HG02759 (cell line): ENCODE data around the gene PHF2.

Source experiments
- ATAC-seq: cut with Tn5 transposase; IDR thresholded peaks from one replicate; pipeline ENCODE4 v1.9.1; 2021; ENCODE audit warnings: mild to moderate bottlenecking, moderate library complexity; ENCODE audit not compliant: unreplicated experiment

The PHF2 gene

DNA sequence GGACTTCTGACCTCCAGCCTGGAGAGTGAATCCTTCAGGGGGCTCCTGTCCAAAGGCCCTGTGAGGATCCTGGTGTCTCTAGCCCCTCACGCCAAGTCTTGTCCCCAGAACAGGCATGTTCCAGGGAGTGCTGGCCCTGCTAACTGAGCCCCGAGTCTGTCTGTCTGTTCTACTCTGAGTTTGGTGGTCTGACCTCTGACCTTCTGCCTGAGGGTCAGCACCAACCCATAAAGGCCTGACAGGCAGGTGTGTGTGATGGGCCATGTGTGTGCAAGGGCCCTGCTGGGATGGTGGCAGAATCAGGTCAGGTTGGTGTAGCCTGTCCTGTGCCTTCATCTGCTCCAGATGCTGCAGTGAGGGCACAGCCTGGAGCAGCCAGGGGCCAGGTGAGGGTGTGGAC is 46.3 kb downstream of the PHF2 start:
- no peak for ATAC-seq

DNA sequence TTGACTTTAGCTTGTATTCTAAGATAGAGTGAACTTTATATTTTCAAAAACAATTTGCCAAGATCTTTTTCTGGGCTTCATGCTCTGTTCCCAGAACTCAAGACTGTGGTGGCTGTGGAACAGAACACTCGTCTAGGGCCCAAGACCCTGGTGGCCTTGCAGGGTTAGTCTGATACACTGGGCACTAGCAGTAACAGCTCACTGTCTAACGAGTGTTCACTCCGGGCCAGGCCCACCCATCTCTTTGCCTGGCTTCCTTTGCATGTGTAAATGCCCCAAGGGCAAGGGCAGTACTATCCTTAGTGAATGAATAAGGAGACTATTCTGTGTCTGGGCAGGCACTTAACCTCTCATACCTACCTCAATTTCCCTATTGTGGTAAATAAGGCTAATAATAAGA is 47.4 kb downstream of the PHF2 start:
- no peak for ATAC-seq

DNA sequence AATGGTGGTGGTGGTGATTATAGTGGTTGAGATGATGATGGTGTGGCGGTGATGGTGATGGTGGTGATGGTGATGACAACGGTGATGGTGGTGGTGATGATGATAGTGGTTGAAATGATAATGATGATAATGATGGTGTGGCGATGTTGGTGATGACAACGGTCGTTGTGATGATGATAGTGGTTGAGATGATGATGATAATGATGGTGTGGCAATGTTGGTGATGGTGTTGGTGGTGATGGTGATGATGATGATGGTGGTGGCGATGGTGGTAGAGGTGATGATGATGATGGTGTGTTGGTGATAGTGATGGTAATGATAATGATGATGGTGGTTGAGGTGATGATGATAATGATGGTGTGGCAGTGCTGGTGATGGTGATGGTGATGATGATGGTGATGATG is 48.0 kb downstream of the PHF2 start:
- no peak for ATAC-seq

DNA sequence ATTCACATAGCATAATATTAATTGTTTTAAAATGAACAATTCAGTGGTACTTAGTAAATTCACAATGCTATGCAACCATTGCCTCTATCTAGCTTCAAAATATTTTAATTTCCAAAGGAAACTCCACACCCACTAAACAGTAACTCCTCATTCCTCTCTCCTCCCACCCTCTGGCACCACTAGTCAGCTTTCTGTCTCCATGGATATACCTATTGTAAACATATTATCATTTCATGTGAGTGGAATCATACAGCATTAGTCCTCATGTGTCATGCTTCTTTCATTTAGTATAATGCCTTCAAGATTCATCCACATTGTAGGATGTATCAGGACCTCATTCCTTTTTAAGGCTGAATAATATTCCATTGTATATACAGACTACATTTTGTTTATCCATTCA is 48.6 kb downstream of the PHF2 start:
- no peak for ATAC-seq

DNA sequence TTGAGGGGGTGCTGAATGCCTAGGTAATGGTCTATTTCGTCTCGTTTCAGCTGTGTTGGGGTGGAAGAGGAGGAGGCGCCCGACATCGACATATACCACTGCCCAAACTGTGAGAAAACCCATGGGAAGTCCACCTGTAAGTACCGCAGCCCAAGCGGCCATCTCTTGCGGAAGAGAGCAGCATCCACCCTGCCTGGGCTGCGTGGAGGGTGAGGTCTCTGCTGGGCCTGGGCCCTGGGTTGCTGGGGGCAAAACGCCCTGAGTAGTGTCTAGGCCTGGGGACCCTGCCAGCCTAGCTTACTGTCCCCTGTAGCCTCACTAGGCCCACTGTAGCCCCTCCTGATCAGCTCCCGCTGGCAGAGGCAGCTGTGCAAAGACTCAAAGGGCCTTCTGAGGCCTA is 53.5 kb downstream of the PHF2 start:
- ATAC-seq = no peak

DNA sequence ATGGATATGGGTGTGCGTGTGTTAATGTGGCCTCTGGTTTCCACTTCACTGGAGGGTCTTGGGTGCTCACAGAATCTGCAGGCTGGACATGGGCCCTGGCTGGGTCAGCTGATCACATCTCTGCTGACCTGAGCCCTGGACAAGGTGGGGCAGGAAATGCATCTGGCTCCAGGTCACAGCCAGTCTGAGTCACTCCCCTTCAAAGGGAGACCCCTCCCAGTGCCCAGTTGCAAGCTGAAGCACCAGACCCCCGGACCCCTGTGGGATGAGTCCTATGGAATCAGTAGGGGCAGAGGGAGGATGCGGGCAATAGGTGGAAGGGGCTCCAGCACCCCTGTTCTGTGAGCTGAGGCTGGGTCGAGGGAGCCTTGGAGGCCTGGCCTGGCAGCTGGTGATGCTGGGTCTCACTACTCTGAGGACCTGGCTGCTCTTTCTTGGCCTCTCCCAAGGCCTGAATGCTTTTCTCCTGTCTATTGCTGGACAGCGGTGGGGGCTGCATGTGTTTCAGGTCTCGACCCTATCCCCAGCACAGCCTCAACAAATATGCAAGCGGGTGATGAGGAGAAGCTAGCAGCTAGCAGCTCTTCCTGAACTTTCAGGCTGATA is 54.5 kb downstream of the PHF2 start:
- no peak for ATAC-seq

DNA sequence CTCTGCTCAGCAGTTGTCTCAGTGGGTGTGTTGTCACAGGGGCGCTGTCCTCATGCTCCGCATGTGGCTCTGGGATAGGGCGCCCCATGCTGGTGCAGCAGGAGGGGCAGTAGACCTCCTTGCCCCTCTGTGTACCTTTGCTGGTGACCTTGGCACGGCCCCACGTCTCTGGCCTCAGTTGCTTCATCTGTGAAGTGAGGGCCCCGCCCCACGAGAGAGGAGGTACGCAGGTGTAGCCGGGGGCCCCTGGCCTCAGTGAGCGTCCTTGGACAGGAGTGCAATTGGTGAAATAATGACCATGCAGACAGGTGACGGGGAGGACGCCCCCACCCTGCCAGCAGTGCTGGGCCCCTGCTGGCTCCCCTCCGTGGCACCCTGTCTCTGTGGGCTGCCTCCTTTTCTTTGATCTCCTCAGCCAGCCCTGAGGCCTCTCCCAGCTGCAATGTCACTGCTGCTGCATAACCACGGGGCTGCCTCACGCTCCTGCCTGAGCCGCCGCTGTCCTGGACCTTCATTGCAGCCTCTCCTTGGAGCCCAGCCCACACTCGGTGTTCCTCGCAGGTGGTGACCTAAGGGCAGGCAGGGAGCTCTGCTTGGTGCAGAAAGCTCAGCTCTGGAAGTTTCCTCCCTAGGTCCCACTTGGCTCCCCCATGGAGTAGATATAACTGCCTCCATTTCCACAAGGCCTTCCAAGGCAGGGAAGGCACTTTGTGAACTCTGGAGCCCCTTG is 57.3 kb downstream of the PHF2 start:
- ATAC-seq = no peak

DNA sequence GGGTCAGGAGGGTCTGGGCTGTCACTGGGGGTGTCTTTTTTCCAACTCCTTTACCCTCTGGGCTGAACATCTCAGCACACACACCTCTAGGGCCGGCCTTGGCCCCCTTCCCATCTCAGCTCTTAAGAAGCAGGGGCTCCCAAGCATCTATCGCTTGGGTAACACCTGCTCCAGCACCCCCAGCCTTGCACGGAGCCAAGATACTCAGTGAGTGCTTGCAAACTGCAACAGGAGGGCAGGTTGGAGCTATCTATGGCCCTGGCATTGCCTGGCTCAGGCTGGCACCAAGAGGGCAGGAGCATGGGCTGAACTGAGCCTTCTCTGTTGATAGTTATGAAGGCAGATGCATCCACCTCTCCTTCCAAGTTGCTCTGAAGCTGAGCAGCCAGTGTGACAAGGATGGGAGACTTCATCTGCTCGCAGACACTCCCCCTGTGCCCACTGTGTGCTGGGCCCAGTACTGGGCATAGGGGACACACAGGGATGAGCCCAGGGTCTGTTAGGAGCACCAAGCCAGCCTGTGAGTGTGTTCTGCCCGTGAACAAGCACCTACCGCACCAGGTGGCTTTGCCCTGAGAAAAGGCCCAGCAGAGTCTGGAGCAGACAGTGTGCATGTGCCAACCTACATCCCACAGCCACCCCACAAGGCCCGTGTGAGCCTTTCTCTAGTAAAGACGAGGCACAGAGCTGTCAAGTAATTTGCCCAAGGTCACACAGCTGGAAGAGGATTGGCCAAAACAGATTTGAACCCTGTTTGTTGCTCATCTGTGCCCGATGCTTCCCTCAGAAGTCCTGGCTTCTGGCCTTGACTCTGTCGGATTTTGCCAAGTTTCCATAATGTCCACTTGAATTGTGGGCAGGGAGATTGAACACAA is 58.2 kb downstream of the PHF2 start:
- ATAC-seq = no peak

DNA sequence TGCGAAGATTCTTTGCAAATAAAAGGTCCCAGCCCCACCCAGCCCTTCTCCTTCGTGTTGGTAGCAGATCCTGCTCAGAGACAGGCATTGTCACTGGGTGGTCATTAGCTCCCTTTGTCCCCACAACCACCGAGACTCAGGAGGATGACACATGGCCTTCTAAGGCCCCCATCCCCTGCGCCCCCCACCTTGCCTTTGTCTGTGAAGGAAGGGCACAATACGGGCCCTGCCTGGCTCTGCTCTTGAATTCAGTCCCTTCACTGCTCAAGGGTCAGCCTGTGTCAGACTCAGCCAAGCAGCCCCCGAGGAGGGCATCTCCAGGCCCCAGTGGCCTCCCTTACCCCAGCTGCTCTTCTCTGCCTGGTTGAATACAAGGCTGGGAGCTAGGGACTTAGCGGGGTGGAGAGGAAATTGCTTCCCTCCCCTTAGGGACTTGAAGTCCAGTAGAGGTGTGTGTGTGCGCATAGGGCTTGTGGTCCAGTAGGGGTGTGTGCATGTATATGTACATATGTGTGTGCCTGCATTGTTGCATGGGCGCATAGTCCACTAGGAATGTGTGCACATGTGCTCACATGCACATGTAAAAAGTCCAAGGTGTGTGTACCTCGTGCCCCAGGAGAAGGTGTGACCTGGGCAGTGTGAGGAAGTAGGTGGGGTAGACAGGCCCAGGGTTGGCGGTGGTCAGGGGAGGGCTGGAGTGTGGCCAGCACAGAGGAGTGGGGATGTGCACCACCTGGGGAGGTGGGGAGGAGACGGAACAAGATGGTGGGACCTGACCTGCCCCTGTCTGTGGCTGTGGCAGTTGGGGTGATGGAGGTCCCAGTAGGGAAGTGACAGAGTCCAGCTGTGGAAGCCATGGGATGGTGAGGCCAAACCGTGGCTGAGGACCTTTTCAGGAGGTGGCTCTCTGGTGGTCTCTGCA is 59.1 kb downstream of the PHF2 start:
- ATAC-seq = no peak

DNA sequence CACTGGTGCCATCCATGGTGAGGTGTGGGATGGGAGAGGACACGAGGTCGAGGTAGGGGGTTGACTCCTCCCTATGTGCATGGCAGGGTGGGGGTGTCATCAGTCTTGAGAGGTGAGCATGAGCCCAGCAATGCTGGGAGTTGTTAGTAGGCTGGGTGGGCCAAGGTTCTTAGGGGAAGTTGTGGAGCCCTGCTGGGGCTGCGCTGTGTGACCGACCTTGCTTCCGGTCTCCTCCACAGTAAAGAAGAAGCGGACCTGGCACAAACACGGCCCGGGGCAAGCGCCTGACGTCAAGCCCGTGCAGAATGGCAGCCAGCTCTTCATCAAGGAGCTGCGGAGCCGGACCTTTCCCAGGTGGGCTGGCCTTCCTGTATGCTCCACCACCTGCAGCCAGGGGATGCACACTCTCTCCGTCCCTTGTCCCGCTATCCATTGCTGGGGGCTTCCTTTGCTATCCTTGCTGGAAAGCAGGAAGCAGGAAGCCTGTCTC is 59.8 kb downstream of the PHF2 start:
- ATAC-seq = no peak

DNA sequence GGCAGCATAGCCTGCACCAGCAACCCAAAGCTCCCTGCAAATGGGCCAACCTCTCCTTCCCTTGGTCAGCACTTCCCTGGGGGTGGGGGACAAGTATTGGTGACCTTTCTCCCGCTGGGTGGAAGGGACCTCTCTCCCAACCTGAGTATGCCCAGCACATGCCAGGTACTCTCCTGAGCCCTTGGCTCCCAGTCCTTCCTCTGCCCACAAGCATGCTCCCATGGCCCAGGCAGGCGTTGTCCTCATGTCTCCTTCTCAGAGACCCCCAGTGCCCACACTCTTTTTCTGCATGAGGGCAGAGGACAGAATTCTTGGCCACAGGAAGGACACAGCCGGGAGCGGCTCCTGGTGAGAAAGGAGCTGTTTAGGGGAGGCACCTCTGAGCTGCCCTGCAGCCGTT is 60.3 kb downstream of the PHF2 start:
- ATAC-seq = no peak

DNA sequence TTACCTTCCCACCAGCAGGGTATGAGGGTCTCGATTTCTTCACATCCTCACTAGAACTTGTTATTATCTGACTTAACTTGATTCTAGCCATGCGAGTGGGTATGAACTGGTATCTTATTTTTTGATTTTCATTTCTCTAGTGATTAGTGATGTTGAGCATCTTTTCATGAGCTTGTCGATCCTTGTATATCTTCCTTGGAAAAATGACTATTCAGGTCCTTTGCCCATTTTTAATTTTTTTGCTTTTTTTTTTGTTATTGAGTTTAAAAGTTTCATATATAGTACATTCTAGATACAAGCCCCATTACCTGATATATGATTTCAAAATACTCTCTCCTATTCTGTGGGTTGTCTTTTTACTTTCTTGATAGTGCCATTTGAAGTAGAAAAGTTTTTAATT is 61.5 kb downstream of the PHF2 start:
- no peak for ATAC-seq

DNA sequence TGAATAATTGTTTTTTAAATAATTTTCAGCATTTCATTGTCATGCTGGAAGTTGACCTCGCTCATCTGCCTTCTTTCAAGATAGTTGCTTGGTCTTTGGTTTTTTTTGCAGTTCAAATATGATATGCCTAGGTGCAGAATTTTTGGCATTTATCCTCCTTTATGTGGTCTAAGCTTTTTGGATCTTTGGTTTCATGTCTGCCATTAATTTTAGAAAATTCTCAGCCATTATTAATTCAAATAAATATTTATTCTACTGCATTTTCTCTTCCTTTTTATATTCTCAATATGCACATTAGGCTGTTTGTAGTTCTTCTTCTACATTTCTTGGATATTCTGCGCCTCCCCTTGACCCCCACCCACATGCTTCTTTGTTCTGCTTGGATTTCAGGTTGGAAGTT is 63.6 kb downstream of the PHF2 start:
- ATAC-seq = no peak

DNA sequence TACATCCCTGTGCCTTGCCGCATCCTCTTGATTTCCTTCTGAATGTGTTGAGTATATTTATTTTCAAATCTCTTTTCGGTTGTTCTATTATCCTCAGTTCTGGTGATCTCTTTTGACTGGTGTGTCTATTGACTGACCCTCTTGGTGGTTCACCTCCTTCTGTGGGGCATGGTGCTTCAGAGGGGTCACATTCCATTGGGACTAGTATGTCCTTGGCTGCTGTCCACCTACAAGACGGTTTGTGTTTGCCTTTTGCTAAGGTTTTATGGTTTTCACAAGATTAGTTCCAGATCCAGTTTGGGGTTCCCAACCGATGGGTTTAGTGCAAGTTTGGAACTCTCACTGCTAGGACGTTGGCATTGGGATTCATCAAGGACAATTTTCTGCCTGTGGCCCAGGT is 66.6 kb downstream of the PHF2 start:
- ATAC-seq = no peak

DNA sequence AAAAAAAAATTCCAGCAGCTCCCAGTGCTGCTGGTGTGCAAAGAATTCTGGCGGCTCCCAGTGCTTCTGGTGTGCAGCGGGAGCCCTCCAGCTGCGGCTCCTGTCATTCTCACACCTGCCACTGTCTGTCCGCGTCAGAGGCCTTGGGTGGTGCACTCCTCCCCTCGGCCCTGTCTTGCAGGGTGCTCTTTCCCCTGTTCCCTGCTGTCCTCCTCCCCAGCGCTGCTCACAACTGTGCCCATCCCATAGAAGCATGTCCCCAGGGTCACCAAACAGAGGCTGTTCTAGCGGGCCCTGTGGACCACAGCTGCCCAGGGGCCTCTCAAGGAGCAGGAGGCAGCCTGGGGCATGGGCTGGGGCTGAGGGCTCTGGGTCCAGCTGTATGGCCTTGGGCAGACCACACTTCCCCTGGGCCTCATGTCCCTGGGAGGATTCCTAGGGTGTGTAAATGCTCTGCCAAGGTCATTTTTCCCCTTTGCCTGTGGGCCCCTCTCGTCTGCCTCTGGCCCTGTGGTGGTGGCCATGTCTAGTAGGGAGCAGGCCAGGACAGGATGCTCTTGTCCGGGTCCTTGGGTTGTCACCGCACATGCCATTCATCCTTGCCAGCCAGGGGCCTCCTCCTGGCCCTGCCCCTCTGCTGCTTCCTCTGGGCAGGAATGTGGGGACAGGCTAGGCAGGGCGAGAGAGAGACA is 68.2 kb downstream of the PHF2 start:
- no peak for ATAC-seq

DNA sequence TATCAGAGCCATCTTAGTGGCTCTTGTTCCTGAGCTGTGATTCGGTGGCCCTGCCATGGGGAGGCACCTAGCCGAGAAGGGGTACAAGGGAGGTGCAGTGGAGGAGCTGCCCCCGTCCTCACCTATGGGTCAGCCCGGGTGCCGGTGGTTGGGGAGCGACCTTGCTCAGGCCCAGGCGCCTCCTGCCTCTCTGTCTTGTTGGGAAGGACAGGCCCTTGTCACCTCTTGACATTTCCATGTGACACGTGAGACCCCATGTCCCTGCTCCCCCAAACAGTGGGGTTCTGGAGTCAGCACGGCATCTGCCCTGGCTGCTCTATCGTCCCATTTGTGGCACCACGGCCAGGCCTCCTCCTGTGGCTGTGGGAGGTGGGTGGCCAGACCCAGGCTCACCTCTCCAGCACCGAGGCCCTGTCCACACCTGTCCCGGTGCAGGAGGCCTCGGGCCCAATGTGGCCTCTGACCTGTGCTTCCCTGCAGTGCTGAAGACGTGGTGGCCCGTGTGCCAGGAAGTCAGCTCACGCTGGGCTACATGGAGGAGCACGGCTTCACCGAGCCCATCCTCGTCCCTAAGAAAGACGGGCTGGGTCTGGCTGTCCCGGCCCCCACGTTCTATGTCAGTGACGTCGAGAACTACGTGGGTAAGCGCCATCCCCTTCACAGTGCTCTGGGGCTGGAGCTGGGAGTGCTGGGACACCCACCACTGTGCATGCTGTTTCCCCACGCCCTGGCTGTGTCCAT is 68.9 kb downstream of the PHF2 start:
- no peak for ATAC-seq

DNA sequence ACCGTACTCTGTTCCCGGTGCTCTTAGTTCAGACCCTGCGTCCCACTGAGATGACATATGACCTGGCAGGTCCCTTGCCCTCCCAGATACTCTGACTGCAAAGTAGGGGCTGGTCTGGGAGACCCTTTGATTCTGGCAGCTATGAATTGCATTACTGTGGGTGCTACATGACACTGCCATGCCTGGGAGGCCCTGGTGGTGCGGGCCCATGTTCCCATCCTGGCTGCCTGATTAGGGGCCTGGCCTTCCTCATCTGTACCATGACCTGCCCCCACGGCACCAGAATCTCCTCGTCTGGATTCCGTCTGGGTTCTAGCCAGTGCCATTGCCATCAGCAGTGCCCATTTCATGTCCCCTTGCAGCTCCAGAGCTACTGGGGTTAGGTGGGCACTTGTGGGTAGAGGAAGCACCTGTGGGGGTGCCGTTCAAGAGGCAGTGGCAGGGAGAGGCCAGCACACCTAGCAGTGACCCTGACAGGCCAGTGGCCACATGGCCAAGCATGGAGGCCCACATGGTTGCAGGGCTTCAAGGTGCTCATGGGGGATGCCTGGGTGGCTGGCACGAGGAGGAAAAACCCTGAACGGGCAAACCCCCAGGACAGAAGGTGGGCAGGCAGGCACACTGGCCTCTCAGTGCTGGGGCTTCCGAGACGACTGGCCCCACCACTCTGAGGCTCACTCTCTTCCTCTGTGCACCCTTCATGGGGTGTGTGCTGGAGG is 69.7 kb downstream of the PHF2 start:
- no peak for ATAC-seq

DNA sequence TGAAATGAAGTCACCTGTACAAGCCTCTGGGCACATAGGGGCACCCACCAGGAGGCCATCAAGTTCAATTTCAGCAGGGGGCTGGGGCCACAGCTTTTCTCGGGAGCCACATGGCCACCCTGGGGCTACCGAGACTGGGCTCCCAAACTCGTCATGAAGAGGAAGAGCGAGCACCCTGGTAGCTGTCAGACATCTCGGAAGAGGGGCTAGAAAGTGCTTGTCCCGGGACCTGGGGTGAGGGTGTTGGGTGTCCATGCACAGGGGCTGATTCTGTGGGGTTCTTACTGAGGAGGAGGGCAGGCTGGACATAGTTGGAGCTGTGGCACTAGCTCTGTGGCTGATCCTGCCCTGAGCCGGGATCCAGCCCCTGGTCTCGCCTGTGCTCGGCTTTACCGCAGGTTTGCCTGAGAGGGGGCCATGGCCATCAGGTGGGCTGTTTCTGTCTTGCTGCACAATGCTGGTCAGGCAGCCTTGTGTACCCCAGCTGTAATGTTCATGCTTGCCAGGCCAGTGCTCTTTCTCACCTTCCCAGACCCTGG is 70.3 kb downstream of the PHF2 start:
- no peak for ATAC-seq

DNA sequence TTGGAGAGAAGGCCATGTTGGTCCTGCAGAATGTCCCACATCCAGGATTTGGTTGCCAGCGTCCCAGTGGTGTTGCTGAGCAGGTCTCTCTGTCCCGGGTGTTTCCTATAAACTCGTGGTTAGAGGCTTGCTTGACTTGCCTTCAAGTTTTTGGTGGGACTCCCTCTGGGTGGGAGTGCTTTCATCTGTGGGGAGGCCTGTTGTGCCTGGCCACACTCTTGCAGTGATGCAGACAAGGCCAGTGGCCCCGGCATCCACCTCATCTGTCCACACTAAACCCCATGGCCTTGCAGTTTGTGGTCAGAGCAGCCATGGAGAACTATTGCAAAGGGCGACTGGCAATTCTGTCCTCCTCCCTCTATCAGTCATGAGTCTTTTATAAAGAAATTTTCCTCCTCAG is 71.8 kb downstream of the PHF2 start:
- ATAC-seq = no peak
